HG03432 (cell line): ENCODE results near the gene DGUOK.

Experiments used
- ATAC-seq: cut with Tn5 transposase; IDR thresholded peaks from one replicate; pipeline ENCODE4 v1.9.1; 2021; ENCODE audit warnings: mild to moderate bottlenecking, moderate library complexity; ENCODE audit not compliant: unreplicated experiment

The DGUOK gene

GRCh38 chr2:73976803-73977202 is 50.1 kb downstream of the DGUOK start:
- ATAC-seq, result no peak

- ATAC-seq, result no peak
Measured at GRCh38 chr2:73977466-73977865, 50.8 kb downstream of the DGUOK start.

GRCh38 chr2:73979021-73979420 is 52.3 kb downstream of the DGUOK start:
- peak; percentile 55 for ATAC-seq

GRCh38 chr2:73979686-73980085 is 53.0 kb downstream of the DGUOK start:
- ATAC-seq, result no peak

- ATAC-seq, result no peak
Measured at GRCh38 chr2:73980566-73980965, 53.9 kb downstream of the DGUOK start.

- peak; percentile 36 for ATAC-seq
Measured at GRCh38 chr2:73981081-73982001, 54.7 kb downstream of the DGUOK start.

GRCh38 chr2:73982140-73982617 is 55.5 kb downstream of the DGUOK start:
- ATAC-seq, result no peak

- no peak for ATAC-seq
Measured at GRCh38 chr2:73983322-73984202, 56.9 kb downstream of the DGUOK start.

GRCh38 chr2:73984203-73984921 is 57.7 kb downstream of the DGUOK start, which contains the start of gene TET3:
TET3 (plus strand) TSS chr2:73984910; CDS start chr2:73986404, 1,494 bp downstream.
- peak; percentile 48 for ATAC-seq

GRCh38 chr2:73984922-73985307 is 58.2 kb downstream of the DGUOK start:
- peak; percentile 17 for ATAC-seq

GRCh38 chr2:73985308-73986084 is 58.8 kb downstream of the DGUOK start:
- peak; percentile 50 for ATAC-seq

GRCh38 chr2:73986085-73986681 is 59.5 kb downstream of the DGUOK start:
- ATAC-seq, result no peak

- ATAC-seq, result no peak
Measured at GRCh38 chr2:73987109-73987947, 60.6 kb downstream of the DGUOK start.

- no peak for ATAC-seq
Measured at GRCh38 chr2:73987948-73988700, 61.4 kb downstream of the DGUOK start.

- ATAC-seq, result no peak
Measured at GRCh38 chr2:73989972-73990371, 63.3 kb downstream of the DGUOK start.

GRCh38 chr2:73990531-73990930 is 63.9 kb downstream of the DGUOK start:
- no peak for ATAC-seq

- no peak for ATAC-seq
Measured at GRCh38 chr2:73992036-73992435, 65.4 kb downstream of the DGUOK start.

- ATAC-seq, result no peak
Measured at GRCh38 chr2:73993376-73993775, 66.7 kb downstream of the DGUOK start.
